Head of caudate nucleus (tissue), 42 donors: ENCODE measurements around the gene GPR37L1.
"Not testable (repeated sequence)": the region's sequence is repeated elsewhere in the genome, so short reads cannot be mapped to it uniquely, and the experiment has no call there.

ENCODE experiments used
- DNase-seq, 42 donors: peaks; one replicate each; pipeline versions ENCODE4 v3.0.0 to v3.0.0-alpha.2; 2020 to 2021; ENCODE audit warnings: mixed read lengths in 7 of 42
- intact Hi-C: fragments of 100-400 bp; cut with DNase I; formaldehyde crosslinking; loops from one replicate; pipeline ENCODE4 v1.15.0; 2022

Gene GPR37L1

DNA sequence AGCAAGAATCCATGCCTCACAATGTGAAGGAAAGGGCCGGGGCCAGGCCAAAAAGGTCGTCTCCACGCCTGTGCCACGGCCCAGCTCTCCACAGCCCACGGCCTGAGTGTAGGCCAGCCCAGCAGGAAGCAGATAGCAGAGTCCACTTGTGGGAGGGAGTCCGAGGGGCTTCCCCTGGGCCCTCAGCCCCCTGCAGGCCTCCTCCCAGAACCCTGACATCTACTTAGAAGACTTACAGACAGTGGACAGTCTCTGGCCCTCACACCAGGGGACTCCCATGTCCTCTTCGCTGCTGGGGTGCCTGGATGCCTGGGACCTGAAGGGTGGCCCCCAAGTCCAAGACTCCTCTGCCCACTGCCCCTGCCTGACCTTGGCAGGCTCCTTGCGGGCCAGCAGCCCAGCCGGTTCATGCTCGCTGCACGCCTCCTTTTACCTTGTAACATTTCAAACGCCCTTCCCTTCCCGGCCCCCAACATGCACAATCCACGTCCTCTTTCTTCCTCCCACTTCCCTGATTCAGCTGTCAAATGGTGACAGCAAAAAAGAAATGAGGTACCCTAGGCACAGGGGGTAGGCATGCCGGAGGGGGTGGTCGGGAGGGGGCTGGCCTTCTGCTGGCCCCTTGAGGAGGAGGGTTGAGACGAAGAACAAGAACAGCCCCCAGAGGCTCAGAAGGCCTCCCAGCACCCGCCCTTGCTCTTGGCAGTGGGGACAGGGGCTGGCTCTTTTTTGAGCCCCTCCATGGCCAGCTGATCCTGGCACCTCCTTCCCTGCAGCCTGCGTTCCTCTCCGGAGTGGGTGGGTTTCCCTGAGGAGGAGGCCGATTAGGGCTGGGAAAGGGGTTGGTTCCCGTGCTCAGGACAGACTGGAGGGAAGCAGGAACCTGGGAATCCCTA lies 38.7 kb downstream of the GPR37L1 start:
- DNase-seq, result peak in 22 of 42 donors; percentile 21 to 77 (median 50)
- intact Hi-C loops, result no loop called here

DNA sequence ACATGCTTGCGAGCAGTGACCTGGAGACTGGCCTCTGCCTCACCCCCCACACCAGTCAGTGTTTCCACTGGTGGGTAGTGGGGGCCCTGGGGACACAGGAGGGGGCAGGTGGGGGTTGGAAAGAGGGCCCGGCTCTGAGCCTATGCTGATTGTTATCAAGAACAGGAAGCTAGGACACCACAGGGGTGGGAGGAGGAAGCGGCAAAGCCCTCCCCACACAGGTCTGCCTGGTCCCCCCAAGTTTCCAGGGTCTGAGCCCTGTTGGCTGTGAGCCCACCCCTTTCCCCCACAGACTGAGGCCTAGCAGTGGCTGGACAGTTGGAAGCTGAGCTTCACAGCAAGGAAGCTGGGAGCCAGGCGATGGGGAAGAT lies 39.3 kb downstream of the GPR37L1 start:
- intact Hi-C loops, result no loop called here

DNA sequence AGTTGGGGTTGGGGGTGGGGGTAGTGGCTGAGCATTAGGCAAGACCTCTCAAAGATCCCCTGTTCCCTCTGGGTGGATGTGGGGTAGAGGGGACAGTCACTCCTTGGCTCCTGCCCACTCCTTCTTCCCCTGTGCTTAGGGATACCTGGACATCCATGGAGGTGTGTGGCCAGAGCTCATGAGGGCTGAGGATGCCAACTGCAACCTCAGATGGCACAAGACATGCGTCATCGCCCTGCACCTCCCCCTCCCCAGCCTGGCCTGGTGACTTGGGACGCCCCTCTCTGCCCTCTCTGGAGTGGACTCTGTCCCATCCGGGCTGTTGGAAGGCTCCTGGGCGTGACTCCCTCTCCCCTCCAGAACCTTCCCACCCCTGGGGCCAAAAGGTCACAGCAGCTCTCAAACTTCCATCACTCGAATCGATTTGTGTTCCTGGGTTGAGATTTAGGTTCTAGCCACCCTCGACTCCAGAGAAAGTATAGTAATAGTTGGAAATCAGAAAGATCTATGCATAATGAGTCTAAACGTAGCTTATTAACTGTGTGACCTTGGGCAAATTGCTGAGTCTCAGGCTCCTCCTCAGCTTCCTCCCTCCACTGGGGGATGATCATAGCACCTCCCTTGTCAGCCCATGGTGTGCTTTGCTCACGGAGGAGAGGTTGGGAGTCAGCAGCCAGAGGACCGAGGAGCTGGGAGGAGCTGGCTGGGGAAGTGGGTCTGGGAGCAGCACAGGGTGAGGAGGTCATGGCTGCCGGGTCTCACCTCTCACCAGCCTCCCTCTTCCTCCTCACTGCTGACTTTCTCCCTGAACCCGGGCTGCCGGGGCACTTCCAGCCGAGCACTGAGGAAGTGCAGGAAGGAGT lies 39.9 kb downstream of the GPR37L1 start:
- peak in 10 of 42 donors; percentile 26 to 69 (median 52) for DNase-seq
- intact Hi-C loops, result no loop called here

More for the DNA sequence above, 39.3 kb downstream of the GPR37L1 start:
- no peak for DNase-seq

DNA sequence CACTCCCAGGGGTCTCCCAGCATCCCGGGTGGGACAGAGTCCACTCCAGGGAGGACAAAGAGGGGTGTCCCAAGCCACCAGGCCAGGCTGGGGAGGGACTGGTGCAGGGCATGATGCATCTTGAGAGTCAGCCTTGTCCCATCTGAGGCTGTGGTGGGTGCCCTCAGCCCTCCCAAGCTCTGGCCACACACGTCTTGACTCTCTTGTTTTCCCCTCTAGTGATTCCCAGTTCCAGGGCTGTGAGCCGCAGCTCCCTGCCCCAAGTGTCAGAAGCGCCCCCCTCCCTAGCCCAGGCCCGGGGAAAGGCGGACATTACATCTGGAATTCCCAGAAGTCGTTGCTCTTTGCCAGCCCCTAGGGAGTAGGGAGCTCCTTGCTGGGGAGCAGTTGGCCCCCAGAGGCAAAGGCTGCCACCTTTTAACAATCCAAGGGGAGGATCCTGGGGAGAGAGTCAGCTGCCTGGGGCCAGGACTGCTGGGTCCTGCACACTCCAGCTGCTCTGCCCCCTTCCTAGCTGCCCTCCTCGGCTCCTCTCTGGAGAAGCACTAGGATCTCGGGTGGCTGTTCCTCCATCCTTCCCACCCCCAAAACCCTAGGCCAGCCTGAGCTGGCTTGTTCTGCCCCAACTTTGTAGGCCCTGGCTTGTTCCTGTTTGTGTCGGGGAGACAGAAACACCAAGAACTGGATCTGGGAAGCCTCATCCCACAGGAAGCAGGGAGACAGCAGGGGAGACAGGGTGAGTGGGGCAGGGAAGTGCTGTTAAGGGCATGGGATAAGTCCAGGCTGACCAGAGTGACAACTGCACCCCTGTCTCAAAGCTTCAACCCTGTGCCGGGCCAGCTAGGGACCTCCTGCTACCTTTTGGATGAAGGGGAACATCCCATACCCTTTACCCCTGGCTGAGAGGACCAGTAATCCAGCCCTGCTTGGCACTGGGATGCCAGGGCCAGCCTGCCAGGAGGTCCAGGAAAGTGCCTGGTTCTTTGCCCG lies 40.9 kb downstream of the GPR37L1 start:
- intact Hi-C loops, result no loop called here
- DNase-seq, result no peak

DNA sequence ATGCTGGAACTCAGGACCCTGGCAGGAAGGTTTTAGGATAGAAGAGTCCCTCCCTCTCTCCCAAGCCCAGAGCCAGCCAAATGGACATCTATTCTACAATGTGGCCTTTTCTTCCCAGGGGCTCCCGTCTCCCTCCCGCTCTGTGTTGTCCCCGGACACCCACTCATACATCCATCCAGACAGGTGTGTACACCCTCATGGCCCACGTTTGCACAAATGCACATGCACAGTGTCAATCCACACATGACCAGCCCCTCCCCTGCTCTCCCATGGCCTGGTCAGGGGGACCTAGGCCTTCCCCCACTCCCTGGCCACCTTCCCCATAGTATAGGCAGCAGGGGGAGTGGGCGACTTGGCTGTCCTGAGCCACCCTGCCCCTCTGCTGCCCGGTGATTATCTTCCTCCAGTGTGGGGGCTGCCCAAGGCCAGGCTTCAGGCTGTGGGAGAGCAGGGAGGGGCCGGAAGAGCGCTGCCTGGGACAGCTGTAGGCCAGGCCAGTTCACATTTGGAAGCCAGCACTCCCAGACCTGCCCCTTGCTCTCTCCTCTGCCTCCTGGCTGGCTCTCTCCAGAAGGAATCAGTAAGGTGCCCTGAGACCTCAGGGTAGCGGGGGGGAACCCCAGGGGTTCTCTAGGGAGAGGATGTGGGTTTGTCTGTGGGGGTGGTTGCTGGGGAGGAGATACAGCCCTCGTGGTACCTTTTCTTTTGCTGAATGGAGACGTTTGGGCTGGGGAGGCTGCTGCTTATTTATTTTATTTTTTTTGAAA lies 41.7 kb downstream of the GPR37L1 start:
- intact Hi-C loops, result no loop called here
- DNase-seq, result no peak

DNA sequence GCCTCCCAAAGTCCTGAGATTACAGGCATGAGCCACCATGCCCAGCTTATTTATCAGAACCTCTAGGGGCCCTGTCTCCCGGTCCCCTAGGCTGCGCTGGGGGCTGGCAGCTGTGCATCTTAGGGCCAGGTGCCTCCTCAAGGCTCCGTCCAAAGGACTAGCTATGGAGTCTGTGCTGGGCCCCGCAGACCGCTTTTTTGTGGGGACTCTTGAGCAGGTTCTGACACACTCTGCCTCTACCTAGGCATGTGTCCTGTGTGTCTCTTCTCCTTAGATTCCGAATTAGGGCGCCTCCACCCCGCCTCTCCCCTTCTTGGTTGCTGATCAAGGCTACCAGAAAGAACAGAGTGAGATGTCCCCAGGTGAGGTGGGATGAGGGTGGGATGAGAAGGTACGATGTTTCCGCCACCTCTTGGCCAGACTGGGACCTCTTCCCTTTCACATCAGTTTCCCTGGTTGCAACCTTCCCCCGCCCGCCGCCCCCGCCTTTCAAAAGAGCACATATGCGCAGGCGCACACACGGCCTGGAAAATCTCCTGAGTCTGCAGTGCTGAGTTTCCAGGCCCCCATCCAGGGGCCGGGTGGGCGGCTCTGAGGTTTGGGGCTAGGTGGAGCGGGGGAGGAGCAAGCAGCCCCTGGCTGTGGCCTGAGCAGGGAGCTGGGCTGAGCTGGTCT lies 42.7 kb downstream of the GPR37L1 start:
- DNase-seq, result peak; percentile 32 to 86 (median 70)
- intact Hi-C loops, result no loop called here

DNA sequence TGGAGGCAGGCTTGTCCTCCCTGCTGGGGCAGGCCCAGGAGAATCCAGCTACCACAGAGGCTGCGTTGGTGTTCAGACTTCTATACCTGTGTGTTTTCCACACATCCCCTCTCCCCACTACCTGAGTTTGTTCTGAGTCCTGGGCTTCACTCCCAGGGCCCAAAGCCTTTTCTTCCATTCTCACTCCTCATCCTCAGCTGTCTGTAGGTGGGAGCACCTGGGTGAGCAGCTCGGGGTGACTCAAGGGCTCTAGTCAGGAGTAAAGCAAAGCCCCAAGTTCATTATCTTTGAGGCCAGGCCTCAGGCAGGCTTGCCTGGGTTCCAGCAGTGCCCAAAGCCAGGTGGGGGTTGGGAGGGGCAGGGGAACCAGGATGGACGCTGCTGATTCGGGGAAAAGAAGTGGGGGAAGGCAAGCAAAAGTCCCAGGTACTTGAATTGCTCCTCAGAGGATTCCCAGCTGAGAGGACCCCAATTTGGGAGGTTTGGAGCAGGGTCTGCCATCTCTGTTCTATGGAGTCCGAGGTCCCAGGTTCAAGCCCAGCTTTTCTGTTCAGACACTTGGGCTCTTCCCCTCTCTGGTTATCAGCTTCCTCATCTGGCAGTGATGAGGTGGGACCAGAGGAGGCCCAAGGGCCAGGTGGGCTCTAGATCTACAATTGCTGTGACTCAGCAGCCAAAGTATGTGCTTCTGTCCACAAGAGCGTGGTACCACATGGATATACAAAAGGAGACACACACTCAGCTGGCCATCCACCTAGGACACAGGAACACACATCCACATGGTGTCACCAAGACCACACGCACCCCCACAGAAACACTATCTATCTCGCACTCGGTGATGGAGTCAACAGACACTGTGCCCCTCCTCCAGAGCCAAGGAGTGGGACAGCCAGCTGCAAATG lies 43.5 kb downstream of the GPR37L1 start:
- intact Hi-C loops, result no loop called here
- DNase-seq, result peak in 2 of 42 donors; percentile 20 to 40

DNA sequence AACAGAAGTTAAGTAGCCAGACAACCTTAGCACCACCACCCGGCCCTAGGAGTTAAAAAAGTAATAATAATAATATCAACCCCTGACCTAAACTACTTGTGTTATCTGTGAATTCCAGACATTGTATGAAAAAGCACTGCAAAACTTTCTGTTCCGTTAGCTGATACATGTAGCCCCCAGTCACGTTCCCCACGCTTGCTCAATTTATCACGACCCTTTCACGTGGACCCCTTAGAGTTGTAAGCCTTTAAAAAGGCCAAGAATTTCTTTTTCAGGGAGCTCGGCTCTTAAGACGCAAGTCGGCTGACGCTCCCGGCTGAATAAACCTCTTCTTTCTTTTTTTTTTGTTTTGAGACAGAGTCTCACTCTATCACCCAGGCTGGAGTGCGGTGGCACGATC lies 44.3 kb downstream of the GPR37L1 start:
- DNase-seq, intact Hi-C loops: not testable (repeated sequence)

DNA sequence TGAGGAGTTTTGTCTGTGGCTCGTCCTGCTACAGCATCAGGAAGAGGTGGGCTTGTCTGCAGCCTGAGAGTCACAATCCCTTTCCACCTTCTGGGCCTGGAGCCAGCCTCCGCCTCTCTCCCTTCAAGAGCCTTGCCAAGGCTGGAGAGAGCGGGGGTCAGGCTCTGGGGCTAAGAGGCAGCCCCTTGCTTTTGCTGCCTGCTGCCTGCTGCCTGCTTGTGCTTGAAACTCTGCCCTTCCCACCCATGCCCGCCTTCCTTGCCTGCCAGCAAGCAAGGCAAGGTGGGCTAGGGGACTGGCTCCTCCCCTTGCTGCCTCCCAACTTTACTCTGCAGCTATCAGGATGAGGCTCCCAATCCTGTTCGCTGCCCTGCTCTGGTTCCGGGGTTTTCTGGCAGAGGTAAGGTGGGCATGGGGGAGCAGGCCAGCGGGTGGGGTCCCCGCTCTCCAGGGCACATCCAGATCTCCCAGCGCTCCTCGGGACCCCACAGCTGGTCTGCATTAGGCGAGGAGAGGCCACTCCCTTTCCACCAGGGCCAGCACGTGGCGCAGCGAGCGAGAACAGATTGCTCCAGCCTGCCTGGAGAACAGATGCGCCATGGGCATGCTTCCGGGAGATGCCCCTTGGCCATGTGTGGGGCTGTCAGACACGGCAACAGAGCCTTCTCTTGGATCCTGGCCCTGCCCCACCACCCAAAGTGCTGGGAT lies 45.1 kb downstream of the GPR37L1 start:
- intact Hi-C loops, result no loop called here
- DNase-seq, result no peak

DNA sequence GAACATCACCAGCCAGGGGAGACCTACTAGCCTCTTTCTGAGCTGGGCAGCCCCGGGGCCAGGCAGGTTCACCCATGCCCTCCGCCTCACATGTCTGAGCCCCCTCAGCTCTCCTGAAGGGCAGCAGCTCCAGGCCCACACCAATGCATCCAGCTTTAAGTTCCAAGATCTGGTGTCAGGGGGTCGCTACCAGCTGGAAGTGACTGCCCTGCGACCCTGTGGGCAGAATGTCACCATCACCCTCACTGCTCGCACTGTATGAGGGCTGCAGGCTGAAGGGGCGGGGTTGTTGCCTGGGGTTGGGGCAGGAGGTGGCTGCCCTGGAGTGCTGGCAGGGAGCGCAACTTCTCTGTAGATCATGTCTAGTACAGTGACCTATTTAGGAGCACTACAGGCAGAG lies 46.1 kb downstream of the GPR37L1 start:
- no peak for DNase-seq
- intact Hi-C loops, result no loop called here

DNA sequence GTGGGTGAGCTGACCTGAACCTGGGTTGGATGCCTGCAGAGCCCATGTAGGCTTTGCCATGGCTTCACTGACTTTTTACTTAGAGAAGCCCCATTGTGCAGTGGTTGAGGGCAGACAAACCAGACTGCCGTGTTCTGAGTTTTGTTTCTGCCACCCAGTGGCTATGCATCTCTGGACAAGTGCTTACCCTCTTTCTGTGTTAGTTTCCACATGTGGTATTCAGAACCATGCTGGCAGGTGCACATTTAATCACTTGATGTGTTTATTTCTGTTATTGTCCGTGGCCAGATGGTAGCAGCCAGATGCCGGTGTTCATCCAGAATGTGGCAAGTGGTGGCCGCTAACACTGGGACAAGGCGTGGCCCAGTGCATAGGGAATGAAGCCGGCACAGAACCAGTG lies 48.0 kb downstream of the GPR37L1 start:
- intact Hi-C loops, result no loop called here
- DNase-seq, result no peak

DNA sequence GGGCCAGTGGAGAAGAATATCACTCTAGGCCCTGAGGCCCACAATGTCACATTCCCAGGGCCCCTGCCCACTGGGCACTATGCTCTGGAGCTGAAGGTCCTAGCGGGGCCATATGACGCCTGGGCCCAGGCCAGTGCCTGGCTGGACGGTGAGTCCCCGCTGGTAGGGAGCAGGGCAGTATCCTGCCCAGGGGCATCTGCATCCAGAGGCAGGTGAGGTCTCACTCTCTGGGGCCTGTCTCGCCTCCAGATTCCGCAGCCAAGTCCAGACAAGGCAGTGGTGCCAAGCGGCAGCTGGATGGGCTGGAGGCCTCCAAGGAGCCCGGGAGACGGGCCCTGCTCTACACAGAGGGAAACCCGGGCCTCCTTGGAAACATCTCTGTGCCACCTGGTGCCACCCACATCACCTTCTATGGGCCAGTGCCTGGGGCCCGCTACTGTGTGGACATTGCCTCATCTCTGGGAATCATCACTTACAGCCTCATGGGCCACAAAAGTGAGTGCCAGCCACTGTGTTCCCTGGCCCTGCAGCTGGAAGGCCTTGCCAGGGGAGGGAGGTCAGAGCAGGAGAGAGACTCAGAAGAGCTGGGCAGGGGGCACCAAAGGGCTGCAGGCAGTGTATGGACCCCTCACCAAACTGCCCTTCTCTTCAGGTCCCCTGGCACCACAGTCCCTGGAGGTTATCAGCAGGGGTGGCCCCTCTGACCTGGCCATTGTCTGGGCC lies 48.7 kb downstream of the GPR37L1 start:
- intact Hi-C loops, result no loop called here
- no peak for DNase-seq

DNA sequence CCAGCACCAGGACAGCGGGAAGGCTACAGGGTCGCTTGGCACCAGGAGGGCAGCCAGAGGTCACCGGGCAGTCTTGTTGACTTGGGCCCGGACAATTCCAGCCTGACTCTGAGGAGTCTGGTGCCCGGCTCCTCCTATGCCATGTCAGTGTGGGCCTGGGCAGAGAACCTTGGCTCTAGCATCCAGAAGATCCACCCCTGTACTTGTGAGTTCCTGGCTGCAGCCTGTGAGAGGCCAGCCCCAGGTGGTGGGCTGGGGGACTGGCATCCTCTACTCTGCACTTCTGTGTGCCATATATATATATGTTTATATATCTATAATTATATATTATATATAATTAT lies 49.3 kb downstream of the GPR37L1 start:
- no peak for DNase-seq
- intact Hi-C loops, result no loop called here

DNA sequence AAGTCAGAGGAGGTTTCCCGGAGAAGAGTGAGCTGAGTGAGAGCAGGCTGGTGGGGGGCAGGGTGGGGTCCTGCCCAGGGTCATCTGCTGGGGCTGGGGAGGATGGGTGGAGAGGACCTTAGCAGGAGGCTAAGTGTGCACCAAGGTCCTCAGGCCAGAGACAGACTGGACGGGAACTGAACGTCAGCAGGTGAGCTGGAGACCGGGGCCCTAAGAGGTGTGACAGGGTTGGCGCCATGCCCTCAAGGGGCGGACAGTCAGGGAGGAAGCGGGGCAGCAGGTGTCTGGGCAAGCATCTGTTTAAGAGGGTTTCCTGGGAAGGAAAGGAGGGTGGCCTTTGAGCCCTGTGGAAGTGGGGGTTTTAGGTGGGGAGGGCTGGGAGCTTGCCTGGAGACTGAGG lies 51.3 kb downstream of the GPR37L1 start:
- intact Hi-C loops, result no loop called here

More for the DNA sequence above, 51.3 kb downstream of the GPR37L1 start:
- DNase-seq, result no peak
